GM12865 (cell line): Measurements from ENCODE around the gene NCOA7.

Experiments used
- DNase-seq: peaks from one replicate; pipeline ENCODE4 v3.0.0; 2010; ENCODE audit warnings: low read depth
- H3K4me3 ChIP-seq: 2 replicates; pipeline ENCODE4 v1.5.1; 2011; ENCODE audit warnings: mild to moderate bottlenecking, low read depth, low read length, control low read depth
- CTCF ChIP-seq: IDR thresholded peaks from 2 replicates; pipeline ENCODE4 v1.5.1; 2011; ENCODE audit warnings: low read length, control low read depth, low read depth, inconsistent platforms; ENCODE audit not compliant: insufficient read depth; ENCODE audit errors: missing control alignments

NCOA7 gene

GRCh38 chr6:125952764-125953501 is 162.2 kb downstream of the NCOA7 start:
- H3K4me3 ChIP-seq = no peak overlapping the region
- peak; percentile 52 for TF ChIP-seq CTCF
- DNase-seq = peak; percentile 65

DNA sequence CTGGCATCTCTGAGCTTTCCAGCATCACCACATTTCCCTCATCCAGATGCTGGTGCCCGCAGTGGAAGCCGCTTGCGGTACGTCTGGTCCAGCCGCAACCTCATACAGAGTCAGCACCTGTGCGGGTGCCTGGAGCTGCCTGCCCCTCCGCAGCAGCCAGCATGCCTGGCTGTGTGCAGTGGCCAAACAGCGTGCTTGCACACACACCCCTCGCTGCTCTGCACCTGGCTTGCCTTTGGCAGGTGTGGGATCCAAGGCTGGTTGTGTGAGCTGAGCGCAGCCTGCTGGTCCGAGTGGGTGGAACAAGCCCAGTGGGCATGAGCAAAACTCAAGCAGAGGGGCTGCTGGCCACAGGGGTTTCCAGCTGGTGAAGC is 162.7 kb downstream of the NCOA7 start:
- peak; percentile 25 for TF ChIP-seq CTCF
- peak; percentile 45 for DNase-seq
- H3K4me3 ChIP-seq = no peak overlapping the region

DNA sequence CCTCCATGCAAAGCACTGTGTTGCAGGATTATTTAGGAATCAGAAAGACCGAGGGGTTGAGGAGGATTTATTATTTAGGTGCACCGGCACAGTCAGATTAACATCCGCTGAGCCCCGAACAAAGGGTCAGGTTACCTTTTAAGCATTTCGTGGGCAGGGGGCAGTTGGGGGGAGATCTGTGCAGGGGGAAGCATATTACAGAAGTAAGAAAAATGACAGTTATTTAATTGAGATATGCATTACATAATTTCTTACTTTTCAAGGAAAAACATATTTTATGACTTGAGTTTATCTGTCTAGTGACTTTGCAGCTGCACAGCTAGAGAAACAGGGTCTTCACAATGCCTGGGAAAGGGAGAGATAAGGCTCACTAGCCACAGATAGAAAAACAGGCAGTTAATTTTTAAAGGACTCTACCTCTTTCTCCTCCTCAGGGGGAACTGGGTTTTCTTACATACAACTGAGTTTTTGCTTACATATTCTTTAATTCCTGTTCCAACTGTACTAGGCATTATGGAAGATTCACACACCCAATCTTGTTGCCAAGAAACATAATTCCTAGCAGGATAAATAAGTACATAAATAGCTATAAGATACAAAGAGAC is 164.1 kb downstream of the NCOA7 start:
- H3K4me3 ChIP-seq = no peak overlapping the region
- TF ChIP-seq CTCF = no peak
- DNase-seq = no peak

DNA sequence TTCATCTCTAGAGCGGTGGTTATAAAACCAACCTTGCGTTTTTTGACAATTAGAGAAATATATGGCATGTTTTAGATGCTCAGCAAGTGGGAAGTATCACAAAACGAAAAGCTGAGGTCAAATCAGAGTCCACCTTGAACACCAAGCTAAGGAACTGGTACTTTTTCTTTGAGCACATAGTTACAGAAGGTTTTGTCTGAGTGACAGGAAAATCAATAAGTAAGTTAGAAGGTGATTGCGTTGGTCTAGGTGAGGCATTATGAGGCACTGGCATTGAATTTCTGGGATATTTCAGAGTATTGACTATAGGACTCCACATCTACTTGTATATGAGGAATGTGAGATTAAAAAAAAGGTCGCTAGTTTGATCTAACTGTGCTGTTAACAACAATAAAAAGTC is 165.2 kb downstream of the NCOA7 start:
- H3K4me3 ChIP-seq = peak overlapping the region; percentile 83
- no peak for TF ChIP-seq CTCF

GRCh38 chr6:125956506-125957390 is 166.0 kb downstream of the NCOA7 start, which contains the start of gene HINT3:
Gene HINT3 (plus strand): TSS chr6:125956770. CDS start chr6:125956978, 208 bp downstream.
- DNase-seq = peak; percentile 98
- TF ChIP-seq CTCF = peak; percentile 98

More for the DNA sequence above, 165.2 kb downstream of the NCOA7 start:
- no peak for DNase-seq

GRCh38 chr6:125957391-125957693 is 166.6 kb downstream of the NCOA7 start:
- peak overlapping the region; percentile 83 for H3K4me3 ChIP-seq
- TF ChIP-seq CTCF = no peak
- DNase-seq = no peak

More at GRCh38 chr6:125956506-125957390, 166.0 kb downstream of the NCOA7 start, which contains the start of gene HINT3:
- H3K4me3 ChIP-seq = peak within 1 kb of the TSS; percentile 83
